ENCODE measurements around the gene MEF2A. TPM values are rescaled to one million over a fixed set of nuclear protein-coding genes. Genes with fewer than 3 reads are reported as not detected.
A peak's percentile ranks its signal among the peaks of the same experiment; 100 is the strongest.

Gene MEF2A
- total RNA-seq, 1 experiment from 2014 or later: 30.7 TPM

DNA sequence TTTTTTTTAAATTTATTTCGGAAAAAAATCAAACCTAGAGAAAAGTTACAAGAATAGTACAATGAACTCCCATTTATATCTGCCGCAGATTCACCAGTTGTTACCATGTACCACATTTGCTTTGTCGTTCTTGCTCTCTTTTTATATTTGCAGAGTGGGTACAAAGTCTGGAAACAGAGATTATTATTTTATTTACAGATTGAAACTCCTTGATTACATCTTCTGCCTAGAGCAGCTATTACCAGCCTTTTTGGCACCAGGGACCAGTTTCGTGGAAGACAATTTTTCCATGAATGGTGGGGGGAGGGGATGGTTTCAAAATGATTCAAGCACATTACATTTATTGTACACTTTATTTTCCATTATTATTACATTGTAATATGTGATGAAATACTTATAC, 8.3 kb downstream of the MEF2A start (continued):
- TF ChIP-seq, protein P1, sequence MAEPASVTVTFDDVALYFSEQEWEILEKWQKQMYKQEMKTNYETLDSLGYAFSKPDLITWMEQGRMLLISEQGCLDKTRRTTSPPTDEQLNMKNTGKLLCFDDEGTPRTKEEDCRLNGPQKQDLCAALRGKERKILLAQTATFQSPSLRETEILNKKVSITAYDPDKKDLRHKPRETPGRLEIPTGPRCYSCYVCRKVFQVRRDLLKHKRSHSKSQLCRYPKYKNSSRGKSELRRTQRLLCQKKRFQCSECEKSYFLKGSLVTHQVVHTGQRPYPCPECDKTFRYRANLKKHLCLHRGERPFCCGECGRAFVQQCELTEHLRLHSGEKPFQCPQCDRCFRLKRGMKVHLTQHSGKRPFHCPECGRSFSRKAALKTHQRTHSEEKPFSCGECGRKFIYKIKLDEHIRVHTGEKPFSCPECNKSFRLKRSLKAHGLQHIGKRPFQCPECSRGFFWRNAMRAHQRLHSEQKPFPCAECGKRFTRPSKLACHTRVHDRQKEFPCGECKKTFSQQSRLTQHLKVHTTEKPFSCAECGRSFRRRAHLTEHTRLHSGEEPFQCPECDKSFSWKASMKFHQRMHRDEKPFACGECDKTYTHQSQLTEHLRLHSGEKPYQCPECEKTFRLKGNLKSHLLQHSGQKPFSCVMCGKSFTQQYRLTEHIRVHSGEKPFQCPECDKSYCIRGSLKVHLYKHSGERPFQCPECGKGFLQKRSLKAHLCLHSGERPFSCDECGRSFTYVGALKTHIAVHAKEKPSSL (CRISPR knock-in tag; conservative IDR thresholded peaks at IDR 0.05): no peak
- TF ChIP-seq TCF7 (CRISPR knock-in tag; IDR thresholded peaks at IDR 0.05; ENCODE audit: low read depth): no peak
- no peak for TF ChIP-seq PRRX2 (CRISPR knock-in tag; IDR thresholded peaks at IDR 0.05)
- TF ChIP-seq NR1H2 (CRISPR knock-in tag; IDR thresholded peaks at IDR 0.05): no peak
- TF ChIP-seq, protein P2, sequence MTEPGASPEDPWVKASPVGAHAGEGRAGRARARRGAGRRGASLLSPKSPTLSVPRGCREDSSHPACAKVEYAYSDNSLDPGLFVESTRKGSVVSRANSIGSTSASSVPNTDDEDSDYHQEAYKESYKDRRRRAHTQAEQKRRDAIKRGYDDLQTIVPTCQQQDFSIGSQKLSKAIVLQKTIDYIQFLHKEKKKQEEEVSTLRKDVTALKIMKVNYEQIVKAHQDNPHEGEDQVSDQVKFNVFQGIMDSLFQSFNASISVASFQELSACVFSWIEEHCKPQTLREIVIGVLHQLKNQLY (CRISPR knock-in tag; IDR thresholded peaks at IDR 0.05): no peak
- no peak for TF ChIP-seq TP53 (CRISPR knock-in tag; IDR thresholded peaks at IDR 0.05)

DNA sequence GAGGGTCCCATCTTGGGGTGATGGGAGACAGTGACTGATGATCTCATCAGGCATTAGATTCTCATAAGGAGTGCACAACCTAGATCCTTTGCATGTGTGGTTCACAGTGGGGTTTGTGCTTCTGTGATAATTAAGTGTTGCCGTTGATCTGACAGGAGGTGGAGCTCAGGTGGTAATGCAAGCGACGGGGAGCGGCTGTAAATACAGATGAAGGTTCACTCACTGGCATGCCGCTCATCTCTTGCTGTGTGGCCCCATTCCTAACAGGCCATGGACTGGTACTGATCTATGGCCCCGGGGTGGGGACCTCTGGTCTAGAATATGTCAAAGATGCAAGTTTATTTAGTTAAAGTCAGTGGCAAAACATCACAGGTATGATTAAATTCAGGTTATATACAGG, 8.7 kb downstream of the MEF2A start:
- Mint-ChIP-seq H3K9me3 (no peaks in the 10 kb centered on the region), H3K36me3 (no peaks in the 10 kb centered on the region), H3K4me3 (no peak overlapping the region), H3K4me1 (peaks cover 75% of the 10 kb centered on the region), H3K27me3 (ENCODE audit: low read depth) (no peaks in the 10 kb centered on the region), H3K27ac (no peak overlapping the region)
- POLR2A ChIA-PET: no interaction called here
- ATAC-seq: no peak
- DNase-seq (ENCODE audit: low spot score): no peak
- CTCF ChIA-PET: interaction anchor here (0.5 kb wide), 1 partner anchor 29 kb away, joined by 3 read pairs; no protein-coding TSS in a partner anchor
- TF ChIP-seq ZNF138 (CRISPR knock-in tag; conservative IDR thresholded peaks at IDR 0.05) (no peak), FOXP1 (CRISPR knock-in tag; IDR thresholded peaks at IDR 0.05; ENCODE audit: borderline replicate concordance) (no peak), ZBTB21 (CRISPR knock-in tag; IDR thresholded peaks at IDR 0.05; ENCODE audit: borderline replicate concordance) (no peak), MYBL2 (CRISPR knock-in tag; IDR thresholded peaks at IDR 0.05) (no peak)

DNA sequence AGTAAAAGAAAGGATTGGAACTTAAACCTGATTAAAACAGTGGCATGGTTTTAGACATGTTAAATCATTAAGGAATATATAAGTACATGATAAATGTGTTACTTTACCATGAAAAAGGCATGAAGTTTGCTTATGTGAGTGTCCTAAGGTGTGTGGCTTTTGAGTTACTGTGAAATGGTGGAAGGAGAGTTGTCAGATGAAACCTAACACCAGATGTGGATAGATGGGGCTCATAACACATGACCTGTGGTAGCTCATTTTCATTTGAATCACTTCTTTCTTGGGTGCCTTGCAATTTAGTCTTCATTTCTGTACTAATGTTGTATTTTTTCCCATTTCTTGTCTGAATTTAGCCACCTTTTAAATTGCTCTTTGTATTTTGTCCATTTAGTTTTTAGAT, 13.0 kb downstream of the MEF2A start:
- DNase-seq (ENCODE audit: low spot score) (no peak), ATAC-seq (peak; percentile 77)
- Mint-ChIP-seq H3K36me3 (peaks cover under 1% of the 10 kb centered on the region; the same call in 1 of the 2 replicates), H3K4me3 (peak overlapping the region; percentile 46), H3K4me1 (peaks cover 84% of the 10 kb centered on the region), H3K27ac (peak overlapping the region; percentile 96), H3K9me3 (no peaks in the 10 kb centered on the region), H3K27me3 (ENCODE audit: low read depth) (no peaks in the 10 kb centered on the region)
- POLR2A ChIA-PET: no interaction called here
- TF ChIP-seq, protein P3, sequence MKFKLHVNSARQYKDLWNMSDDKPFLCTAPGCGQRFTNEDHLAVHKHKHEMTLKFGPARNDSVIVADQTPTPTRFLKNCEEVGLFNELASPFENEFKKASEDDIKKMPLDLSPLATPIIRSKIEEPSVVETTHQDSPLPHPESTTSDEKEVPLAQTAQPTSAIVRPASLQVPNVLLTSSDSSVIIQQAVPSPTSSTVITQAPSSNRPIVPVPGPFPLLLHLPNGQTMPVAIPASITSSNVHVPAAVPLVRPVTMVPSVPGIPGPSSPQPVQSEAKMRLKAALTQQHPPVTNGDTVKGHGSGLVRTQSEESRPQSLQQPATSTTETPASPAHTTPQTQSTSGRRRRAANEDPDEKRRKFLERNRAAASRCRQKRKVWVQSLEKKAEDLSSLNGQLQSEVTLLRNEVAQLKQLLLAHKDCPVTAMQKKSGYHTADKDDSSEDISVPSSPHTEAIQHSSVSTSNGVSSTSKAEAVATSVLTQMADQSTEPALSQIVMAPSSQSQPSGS (CRISPR knock-in tag; IDR thresholded peaks at IDR 0.05; ENCODE audit: borderline replicate concordance, low read depth): no peak
- TF ChIP-seq, protein P4, sequence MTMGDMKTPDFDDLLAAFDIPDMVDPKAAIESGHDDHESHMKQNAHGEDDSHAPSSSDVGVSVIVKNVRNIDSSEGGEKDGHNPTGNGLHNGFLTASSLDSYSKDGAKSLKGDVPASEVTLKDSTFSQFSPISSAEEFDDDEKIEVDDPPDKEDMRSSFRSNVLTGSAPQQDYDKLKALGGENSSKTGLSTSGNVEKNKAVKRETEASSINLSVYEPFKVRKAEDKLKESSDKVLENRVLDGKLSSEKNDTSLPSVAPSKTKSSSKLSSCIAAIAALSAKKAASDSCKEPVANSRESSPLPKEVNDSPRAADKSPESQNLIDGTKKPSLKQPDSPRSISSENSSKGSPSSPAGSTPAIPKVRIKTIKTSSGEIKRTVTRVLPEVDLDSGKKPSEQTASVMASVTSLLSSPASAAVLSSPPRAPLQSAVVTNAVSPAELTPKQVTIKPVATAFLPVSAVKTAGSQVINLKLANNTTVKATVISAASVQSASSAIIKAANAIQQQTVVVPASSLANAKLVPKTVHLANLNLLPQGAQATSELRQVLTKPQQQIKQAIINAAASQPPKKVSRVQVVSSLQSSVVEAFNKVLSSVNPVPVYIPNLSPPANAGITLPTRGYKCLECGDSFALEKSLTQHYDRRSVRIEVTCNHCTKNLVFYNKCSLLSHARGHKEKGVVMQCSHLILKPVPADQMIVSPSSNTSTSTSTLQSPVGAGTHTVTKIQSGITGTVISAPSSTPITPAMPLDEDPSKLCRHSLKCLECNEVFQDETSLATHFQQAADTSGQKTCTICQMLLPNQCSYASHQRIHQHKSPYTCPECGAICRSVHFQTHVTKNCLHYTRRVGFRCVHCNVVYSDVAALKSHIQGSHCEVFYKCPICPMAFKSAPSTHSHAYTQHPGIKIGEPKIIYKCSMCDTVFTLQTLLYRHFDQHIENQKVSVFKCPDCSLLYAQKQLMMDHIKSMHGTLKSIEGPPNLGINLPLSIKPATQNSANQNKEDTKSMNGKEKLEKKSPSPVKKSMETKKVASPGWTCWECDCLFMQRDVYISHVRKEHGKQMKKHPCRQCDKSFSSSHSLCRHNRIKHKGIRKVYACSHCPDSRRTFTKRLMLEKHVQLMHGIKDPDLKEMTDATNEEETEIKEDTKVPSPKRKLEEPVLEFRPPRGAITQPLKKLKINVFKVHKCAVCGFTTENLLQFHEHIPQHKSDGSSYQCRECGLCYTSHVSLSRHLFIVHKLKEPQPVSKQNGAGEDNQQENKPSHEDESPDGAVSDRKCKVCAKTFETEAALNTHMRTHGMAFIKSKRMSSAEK (CRISPR knock-in tag; IDR thresholded peaks at IDR 0.05; ENCODE audit: borderline replicate concordance): no peak
- no peak for TF ChIP-seq TEAD1 (CRISPR knock-in tag; IDR thresholded peaks at IDR 0.05)
- TF ChIP-seq NR1H2 (CRISPR knock-in tag; IDR thresholded peaks at IDR 0.05): no peak
- TF ChIP-seq ZNF138 (CRISPR knock-in tag; conservative IDR thresholded peaks at IDR 0.05): no peak
- no peak for TF ChIP-seq ZNF121 (CRISPR knock-in tag; IDR thresholded peaks at IDR 0.05)
- TF ChIP-seq, protein P5, sequence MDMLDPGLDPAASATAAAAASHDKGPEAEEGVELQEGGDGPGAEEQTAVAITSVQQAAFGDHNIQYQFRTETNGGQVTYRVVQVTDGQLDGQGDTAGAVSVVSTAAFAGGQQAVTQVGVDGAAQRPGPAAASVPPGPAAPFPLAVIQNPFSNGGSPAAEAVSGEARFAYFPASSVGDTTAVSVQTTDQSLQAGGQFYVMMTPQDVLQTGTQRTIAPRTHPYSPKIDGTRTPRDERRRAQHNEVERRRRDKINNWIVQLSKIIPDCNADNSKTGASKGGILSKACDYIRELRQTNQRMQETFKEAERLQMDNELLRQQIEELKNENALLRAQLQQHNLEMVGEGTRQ (CRISPR knock-in tag; IDR thresholded peaks at IDR 0.05): no peak
- TF ChIP-seq, protein P6, sequence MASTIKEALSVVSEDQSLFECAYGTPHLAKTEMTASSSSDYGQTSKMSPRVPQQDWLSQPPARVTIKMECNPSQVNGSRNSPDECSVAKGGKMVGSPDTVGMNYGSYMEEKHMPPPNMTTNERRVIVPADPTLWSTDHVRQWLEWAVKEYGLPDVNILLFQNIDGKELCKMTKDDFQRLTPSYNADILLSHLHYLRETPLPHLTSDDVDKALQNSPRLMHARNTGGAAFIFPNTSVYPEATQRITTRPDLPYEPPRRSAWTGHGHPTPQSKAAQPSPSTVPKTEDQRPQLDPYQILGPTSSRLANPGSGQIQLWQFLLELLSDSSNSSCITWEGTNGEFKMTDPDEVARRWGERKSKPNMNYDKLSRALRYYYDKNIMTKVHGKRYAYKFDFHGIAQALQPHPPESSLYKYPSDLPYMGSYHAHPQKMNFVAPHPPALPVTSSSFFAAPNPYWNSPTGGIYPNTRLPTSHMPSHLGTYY (CRISPR knock-in tag; IDR thresholded peaks at IDR 0.05): no peak
- TF ChIP-seq ELF4 (CRISPR knock-in tag; IDR thresholded peaks at IDR 0.05; ENCODE audit: low read depth): no peak
- TF ChIP-seq, protein P7, sequence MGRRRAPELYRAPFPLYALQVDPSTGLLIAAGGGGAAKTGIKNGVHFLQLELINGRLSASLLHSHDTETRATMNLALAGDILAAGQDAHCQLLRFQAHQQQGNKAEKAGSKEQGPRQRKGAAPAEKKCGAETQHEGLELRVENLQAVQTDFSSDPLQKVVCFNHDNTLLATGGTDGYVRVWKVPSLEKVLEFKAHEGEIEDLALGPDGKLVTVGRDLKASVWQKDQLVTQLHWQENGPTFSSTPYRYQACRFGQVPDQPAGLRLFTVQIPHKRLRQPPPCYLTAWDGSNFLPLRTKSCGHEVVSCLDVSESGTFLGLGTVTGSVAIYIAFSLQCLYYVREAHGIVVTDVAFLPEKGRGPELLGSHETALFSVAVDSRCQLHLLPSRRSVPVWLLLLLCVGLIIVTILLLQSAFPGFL (CRISPR knock-in tag; IDR thresholded peaks at IDR 0.05; ENCODE audit: borderline replicate concordance): no peak
- TF ChIP-seq NFATC4 (CRISPR knock-in tag; IDR thresholded peaks at IDR 0.05): no peak
- CTCF ChIA-PET: interaction anchor here (2.0 to 2.1 kb wide), 2 partner anchors 12 to 125 kb away, joined by 8 to 13 read pairs; partner anchors contain the start of gene MEF2A
